ENCODE data around the gene SCNN1B.

The SCNN1B gene

DNA sequence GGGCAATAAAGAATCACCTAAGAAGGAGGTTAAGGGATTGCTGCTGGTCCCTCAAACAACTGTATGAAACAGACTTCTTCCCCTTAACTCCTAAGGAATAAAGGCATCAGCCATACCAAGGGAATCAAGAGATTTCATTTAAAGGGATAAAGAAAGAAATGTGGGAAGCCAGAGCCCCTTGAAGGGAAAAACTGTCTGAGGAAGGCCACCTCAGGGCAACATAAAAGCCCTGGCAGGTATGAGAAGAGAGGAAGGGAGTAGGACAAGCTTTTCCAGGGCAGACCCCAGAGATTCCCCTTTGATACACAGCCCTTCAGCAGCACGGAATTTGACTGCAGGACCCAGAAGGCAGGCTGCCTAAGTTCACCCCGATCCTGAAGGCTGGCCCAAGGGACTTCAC is 107.4 kb downstream of the SCNN1B start:
- no peak for DNase-seq

DNA sequence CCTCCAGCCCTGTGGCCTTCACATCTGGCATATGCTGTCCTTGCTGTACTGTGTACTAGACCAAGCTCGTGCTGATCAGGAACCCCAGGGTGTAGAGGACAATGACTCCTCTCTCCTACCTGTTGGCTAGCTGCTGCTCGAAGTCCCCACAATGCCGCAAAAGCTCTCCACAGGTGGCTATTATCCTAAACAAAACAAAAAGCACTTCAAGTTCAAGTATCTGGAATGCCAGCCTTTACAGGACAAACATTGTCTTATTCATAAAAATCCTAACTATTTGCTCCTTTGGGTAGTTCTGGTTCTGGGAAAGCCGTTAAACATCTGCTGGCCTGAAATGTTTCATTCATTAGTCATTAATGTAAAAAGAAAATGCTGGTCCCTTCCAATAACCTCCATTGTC is 108.1 kb downstream of the SCNN1B start:
- no peak for DNase-seq

DNA sequence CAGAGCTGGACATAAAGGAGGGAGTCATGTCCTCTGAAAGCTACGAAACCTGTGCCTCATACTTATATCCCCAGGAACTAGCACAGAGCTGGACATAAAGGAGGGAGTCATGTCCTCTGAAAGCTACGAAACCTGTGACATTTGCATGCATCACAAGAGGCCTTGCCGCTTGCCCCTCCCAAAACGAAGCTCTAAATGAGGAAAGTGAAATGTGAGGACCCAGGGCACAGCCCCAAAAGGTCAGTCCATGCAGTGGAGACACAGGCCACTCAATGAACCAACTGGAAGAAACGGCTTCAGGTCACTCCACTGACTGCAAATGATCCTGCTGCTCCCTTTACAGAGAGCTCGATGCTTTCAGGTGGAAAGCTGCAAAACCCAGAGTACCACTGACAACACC is 112.6 kb downstream of the SCNN1B start:
- DNase-seq: no peak

DNA sequence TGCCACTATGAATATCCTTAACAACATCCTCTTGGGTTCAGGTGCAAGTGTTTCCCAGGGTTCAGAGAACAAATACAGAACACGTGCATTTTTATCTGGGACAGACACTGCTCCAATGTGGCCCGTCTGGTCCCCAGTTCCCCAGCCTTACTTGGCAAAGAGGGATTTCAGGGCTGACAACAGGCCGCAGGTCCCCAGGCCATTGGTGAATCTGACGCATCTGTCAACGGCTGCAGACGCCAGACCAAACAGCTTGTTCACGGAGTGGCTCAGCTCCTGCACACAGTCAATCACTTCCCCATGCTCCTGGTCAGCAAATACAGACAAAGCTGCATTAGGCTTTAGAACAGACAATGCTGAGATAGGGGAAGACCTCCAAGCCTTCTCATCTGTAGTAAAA is 114.7 kb downstream of the SCNN1B start:
- DNase-seq: no peak

DNA sequence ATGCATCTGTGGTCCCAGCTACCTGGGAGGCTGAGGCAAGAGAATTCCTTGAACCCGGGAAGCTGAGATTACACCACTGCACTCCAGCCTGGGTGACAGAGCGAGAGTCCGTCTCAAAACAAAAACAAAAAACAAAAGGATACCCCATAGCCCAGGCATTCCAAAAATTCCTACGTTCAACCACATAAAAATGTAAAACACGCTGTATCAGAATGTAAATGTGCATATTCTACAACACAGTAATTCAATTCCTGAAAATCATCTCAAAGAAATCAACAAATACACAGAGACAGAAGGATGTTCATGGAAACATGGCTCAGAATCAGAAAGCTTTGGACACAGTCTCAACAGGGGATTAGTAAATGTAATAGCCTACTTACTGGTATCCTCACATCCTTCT is 117.9 kb downstream of the SCNN1B start:
- no peak for DNase-seq

DNA sequence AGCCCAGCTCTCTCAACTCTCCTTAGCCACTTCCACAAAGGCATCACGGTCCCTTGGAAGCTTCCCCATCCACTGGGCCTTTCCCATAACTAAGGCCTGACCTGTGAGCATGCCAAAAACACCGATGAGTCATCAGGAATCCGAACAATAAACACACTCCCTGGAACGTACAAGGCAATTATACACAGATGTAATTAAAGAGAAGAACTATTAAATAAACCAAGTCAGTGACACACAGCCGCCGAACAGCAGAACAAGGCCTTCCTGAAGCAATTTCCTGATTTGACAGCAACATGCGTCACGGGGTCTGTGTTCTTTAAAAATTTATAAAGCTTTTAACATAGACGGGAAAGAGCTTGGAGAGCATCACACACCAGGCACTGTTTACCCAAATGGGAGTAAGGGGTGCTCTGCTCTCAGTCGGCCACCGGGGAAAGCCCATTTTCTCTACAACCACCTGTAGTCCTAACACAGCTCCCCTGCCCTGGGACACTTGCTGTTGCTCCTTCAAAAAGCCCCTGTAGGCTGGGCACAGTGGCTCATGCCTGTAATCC is 121.5 kb downstream of the SCNN1B start:
- DNase-seq: no peak

DNA sequence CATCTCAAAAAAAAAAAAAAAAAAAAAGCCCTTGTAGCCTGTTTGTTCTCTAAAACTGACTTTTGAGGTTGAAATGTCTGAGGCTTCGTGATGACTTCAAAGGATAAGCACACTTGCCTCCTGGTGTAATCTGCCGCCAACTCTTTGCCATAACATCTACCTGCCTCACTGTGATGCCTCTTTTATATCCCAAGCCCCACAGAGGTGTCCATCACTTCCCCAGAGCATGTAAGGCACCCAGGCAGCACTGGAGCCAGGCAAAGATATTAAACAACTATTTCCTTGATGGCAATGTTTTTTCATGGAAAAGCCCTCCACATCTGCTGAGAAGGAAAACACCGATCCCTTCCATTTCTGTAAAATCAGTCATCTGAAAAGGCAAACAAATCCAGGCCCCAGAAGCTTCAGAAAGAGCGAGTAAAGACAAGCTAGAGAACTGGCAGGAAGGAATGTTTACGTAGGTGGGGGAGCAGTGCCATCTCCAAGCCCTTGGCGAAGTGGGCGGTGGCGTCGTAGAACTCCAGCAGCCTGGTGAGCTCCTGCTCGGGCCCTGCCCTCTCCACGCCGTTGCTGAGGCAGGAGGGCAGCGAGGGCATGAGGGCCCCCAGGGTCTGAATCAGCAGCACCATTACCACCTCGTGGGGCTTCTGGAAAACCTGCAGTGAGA is 122.3 kb downstream of the SCNN1B start:
- no peak for DNase-seq

DNA sequence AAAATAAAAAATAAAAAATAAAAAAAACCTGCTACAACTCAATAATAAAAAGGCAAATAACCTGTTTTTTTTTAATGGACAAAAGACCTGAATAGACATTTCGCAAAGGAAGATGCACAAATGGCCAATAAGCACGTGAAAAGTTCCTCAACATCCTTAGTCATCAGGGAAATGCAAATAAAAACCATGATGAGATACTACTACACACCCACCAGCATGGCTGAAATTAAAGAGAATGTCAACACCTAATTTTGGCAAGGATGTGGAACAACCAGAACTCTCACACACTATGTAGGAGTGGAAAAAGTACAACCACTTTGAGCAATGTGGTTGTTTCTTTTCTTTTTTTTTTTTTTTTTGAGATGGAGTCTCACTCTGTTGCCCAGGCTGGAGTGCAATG is 126.2 kb downstream of the SCNN1B start:
- DNase-seq: no peak

All from 8988T (cell line).